ENCODE measurements around the gene NSUN3.
"Not testable (repeated sequence)": the region's sequence is repeated elsewhere in the genome, so short reads cannot be mapped to it uniquely, and the experiment has no call there.

The NSUN3 gene

GRCh38 chr3:94069194-94069813, 6.4 kb downstream of the NSUN3 start:
- peak; percentile 25 for DNase-seq

DNA sequence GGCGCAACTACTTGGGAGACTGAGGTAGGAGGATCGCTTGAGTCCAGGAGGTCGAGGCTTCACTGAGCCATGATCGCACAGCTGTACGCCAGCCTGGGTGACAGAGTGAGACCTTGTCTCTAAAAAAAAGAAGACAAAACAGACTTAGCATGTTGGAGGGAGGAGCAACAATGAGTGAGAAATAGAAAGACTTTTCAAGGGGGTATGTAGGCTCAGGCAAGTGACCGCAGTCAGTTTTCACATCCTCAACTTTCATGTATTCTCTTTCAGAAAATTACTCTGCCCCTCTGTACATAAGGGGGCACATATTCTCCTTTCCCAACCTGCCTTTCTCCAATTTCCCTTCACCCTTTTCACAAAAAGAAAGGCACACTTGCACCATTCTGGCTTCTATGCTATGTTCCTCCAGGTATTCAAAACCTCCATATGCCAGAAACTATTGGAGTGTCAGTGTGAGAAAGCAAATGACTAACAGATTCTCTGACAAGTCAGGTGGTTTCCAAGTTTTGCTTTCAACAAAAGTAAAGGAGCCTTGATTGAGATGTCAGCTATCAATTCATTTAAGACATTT, 7.6 kb downstream of the NSUN3 start:
- DNase-seq, result no peak

DNA sequence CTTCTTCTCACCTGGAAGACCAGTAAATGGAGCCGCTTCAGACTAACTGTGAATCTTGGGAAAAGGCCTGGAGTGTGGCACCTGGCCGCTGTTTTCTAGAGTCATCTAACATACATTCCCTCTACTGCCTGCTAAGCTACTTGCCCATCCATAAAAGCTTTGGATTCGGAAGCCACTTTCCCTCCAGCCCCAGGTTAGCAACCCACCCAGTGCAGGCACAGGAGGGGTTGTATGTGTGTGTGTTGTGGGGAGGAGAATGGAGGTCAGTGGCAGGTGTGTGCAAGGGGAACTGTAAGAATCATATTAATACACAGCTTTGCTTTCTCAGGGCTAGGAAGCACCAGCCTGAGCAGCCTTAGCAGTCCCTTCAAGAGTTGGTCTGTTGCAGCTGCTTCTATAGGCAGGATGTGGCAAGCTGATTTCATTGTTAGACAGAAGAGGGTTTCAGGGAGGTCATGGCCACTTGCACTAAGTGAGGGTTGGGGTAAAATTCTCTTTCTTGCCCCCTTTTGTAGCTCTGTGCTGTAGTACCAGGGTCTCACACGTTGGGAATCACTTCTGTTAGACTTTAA, 8.9 kb downstream of the NSUN3 start:
- DNase-seq, result no peak

DNA sequence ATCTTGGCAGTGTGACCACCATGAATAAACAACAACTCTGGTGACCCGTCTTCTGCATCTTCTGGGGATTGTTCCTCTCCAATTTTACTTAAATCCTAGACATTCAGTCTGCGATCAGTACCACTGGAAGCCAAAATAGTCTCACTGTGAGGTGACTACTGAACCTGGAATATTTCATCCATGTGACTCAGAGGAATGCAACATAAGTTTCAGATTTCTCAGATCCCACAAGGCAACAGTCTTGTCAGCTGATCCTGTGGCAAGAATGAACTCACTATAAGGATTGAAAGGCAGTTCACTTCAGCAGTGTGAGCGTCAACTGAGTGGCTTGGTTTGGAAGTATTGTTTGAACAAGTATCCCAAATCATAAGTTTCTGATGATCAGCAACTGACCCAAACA, 13.2 kb downstream of the NSUN3 start:
- DNase-seq, result peak; percentile 42

- DNase-seq, result not testable (repeated sequence)
These were observed 17.7 kb downstream of the NSUN3 start for GRCh38 chr3:94080552-94080951.

- no peak for DNase-seq
These were observed 19.0 kb downstream of the NSUN3 start for GRCh38 chr3:94081884-94082283.

GRCh38 chr3:94082391-94082937, 19.6 kb downstream of the NSUN3 start:
- no peak for DNase-seq

- DNase-seq, result no peak
These were observed 20.4 kb downstream of the NSUN3 start for GRCh38 chr3:94083261-94083660.

- no peak for DNase-seq
These were observed 26.3 kb downstream of the NSUN3 start for GRCh38 chr3:94089126-94089525.

- no peak for DNase-seq
These were observed 29.2 kb downstream of the NSUN3 start for GRCh38 chr3:94092086-94092485.

DNA sequence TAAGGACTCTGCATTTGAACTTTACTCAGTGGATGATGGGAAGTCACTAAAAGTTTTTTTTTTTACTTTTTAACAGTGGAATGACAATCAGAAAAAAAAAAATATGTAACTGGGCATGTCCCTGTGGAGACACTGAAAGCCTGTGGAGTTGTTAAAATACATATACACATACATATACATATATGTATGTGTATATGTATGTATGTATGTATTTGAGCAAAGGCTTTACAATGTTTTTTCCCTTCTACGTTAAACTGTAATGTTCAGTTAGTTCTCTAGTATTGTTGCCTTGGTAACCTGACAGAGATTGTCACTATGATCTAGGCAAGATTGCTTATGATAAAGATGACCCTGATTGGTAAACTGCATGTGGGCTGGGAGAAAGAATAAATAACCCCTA, 30.3 kb downstream of the NSUN3 start:
- no peak for DNase-seq

DNA sequence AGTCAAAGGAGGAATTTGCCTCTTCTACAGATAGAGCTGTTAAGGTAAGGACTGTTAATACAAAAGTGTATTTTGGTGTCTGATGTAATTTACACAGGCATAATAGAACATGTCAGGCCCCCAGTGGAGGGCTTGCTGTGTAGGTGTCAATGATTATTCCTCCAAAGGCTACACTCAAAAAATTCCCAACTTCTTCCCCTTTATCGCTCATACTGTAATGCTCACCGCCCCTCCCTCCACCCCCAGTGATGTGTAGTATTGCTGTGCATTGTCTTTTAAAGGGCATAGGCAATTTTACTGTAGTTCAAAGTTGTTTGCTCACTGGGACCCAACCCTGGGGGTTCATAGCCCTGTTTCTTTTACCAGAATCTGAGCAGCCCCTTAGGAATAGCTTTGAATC, 32.2 kb downstream of the NSUN3 start:
- no peak for DNase-seq

DNA sequence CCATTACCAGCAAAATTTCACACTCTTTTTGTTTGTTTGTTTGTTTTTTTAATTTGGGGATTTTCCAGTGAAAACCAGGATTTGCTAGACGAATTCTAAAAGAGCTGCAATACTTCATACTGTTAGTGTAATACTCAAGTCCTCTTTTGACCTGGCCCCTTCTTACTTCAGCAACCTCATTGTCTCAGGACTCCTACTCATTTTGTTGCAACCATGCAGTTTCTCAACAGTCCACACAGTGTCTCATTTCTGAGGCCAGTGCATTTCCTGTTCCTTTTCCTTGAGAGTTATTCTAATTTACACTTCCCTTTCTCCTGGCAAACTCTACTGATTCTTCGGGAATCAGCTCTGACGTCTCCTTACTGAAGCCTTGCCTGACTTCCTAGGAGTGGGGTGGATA, 35.6 kb downstream of the NSUN3 start:
- no peak for DNase-seq

GRCh38 chr3:94099311-94099710, 36.5 kb downstream of the NSUN3 start:
- DNase-seq, result no peak

GRCh38 chr3:94101860-94102259, 39.0 kb downstream of the NSUN3 start:
- no peak for DNase-seq

DNA sequence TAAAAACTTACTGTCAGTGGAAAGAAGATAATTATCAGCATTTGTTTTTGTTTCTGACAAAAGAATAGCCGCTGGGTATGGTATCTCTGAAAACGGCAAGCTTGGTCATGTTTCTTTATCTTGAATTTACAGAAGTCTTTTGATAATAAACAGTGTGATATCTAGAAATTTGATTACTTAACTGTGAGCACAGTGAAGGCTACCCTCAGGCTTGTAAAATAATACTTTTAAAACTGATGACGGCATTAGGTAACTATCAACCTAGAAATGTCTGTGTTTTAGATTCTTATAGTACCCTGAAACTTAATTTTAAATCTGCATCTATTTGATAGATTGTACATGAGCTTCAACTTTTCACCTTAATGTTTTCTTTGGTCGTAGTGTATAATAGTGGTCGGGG, 43.4 kb downstream of the NSUN3 start:
- no peak for DNase-seq

- DNase-seq, result not testable (repeated sequence)
These were observed 47.4 kb downstream of the NSUN3 start for GRCh38 chr3:94110232-94110631.

DNA sequence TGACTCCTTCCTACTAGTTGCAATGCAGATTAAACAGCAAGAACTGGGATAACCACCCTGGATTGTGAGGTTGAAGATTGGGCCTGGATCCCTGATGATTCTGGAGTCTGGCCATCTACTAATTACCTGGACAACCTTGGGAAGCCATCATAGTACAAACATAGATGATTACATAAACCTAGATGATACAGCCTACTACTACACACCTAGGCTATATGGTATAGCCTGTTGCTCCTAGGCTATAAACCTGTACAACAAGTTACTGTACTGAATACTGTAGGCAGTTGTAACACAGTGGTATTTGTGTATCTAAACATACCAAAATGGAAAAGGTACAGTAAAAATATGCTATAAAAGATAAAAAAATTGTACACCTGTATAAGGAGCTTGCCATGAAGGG, 48.0 kb downstream of the NSUN3 start:
- DNase-seq, result no peak

DNA sequence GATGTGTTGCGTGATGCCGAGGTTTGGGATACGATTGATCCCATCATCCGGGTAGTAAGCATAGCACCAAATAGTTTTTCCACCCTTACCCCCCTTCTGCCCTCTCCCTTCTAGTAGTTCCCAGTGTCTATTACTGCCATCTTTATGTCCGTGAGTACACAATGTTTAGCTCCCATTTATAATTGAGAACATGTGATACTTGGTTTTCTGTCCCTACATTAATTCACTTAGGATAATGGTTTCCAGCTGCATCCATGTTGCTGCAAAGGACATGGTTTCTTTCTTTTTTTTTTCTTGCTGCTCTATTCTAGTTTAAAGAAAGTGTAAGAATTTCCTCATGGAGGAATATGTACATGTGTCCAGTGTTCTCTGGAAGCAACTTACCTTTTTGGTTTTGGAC, 51.8 kb downstream of the NSUN3 start:
- DNase-seq, result peak; percentile 59

- DNase-seq, result peak; percentile 37
These were observed 52.6 kb downstream of the NSUN3 start for GRCh38 chr3:94115482-94115881.

GRCh38 chr3:94117729-94118128, 54.9 kb downstream of the NSUN3 start:
- no peak for DNase-seq

- DNase-seq, result no peak
These were observed 55.5 kb downstream of the NSUN3 start for GRCh38 chr3:94118390-94118789.

- DNase-seq, result no peak
These were observed 58.3 kb downstream of the NSUN3 start for GRCh38 chr3:94121161-94121560.

- no peak for DNase-seq
These were observed 64.3 kb downstream of the NSUN3 start for GRCh38 chr3:94127115-94127514.

Measured in fibroblast of skin of abdomen (primary cell).